GM19099 (cell line): ENCODE results near the gene TUBB1.

Experiments
- POLR2A ChIP-seq: IDR thresholded peaks from 3 replicates; pipeline ENCODE4 v1.6.1; 2011; ENCODE audit warnings: low read depth; ENCODE audit not compliant: insufficient read length; ENCODE audit errors: extremely low read depth

Gene TUBB1

DNA sequence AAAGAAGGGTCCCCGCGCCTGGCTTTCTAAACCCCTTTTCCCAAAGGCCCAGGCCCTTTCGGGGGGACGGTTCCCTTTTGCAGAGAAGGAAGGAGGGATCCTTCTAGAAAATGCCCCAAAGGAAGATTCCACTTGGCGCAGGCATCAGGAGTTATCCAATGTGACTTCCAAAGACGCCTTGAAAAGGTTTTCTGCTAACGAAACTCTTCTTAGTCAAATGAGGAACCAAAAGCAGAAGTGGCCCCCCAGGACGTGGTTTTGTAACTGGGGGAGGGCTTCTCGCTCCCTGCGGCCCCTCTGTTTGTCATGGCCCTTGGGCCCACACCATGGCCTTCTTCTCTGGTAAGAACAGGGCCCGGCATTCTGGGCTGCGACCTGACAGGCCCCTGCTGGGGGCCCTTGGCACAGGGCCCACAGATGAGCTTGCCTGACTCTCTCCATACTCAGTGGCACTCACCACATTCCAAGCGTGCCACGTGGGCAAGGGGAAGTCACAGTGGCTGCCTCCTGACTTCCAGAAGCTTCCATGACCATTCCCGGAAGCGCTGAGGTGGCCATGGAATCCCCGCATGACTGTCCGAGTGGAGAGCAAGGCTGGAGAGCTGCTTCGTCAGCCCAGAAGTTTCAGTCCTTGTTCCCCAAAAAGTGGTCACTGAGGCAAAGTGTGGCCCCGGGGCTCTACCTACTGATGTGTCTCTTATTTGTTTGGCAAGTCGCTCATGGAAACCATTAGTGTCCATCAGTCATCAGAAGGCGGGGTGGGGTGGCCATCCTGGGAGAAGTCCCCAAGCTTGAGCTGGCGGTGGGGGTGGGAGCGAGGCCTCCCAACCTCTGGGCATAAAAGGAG is 11.3 kb upstream of the TUBB1 start:
- TF ChIP-seq POLR2A = peak; percentile 47

- TF ChIP-seq POLR2A = no peak
Measured at GRCh38 chr20:59008715-59009336, 10.4 kb upstream of the TUBB1 start.

GRCh38 chr20:59010321-59010994 is 8.8 kb upstream of the TUBB1 start:
- TF ChIP-seq POLR2A = no peak

- no peak for TF ChIP-seq POLR2A
Measured at GRCh38 chr20:59010995-59011873, 8.0 kb upstream of the TUBB1 start.

DNA sequence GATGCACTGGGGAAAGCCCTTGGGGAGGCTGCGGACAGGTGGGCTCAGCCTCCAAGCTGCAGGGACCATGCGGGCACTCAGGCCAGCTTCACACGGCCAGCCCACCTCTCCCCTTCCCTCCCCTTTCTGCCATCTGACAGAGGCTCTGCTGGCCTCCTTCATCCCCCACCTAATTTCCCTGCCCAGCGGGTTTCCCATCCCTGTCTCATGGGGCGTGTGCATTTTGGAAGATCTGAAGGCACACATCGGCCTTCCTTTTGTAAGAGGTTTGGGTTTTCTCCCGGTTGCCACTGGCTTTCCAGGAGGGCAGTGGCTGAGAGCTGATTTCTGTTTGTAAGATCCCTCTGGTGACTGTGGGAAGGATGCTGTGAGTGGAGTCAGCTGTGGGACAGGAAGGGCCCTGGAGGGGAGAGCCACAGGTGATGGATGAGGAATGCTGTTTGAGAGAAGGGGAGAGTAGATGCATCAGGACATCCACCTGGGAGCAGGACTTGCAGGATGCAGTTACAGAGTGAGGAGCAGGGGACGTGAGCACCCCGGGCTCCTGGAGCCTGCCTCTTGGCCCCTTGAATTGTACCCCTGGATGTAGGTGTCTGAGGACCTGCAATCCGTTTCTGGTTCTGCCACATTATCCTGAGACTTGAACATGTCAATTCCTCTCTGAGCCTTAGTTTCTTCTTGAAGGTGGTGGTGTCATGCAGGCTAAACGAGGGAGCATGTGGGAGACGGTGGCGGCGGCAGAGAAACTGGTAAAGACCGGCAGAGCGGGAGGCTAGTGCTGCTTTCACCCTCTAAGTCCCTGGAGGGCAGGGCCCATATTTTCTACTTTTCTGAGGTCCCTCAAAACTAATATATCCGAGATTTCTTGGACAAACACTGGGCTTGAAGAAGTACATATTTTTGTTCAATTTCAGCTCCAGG is 5.9 kb upstream of the TUBB1 start:
- no peak for TF ChIP-seq POLR2A

DNA sequence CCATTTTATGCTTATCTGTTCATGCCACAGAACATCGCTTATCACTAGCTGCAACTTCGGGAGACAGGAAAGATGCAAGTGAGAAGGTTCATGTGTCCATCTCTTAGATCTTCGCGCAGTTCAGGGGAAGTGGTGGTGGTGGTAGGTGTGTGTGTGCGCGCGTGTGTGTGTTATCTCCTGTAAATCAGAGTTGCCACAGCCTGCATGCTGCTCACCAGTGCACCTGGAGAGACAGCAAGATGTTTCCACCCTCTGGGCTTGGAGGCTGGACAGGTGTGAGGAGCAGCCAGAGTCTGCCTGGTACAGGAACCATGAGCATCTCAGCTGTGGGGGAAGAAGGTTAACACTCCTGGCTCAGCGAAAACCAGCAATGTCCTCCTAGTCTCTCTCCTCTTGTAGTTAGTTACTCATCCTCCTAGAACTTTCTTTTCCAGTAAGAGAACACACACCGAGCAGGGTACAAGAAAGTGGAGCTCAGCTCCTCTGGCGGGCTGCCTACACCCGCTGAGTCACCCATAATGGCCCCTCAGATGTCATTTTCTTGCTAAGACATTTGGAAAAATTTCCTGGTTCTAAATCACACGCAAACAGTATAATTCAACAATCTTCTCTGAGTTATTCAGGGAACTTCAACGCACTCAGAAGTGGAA is 5.1 kb upstream of the TUBB1 start:
- no peak for TF ChIP-seq POLR2A

- no peak for TF ChIP-seq POLR2A
Measured at GRCh38 chr20:59014680-59015389, 4.4 kb upstream of the TUBB1 start.

- no peak for TF ChIP-seq POLR2A
Measured at GRCh38 chr20:59015411-59015810, 3.8 kb upstream of the TUBB1 start.

DNA sequence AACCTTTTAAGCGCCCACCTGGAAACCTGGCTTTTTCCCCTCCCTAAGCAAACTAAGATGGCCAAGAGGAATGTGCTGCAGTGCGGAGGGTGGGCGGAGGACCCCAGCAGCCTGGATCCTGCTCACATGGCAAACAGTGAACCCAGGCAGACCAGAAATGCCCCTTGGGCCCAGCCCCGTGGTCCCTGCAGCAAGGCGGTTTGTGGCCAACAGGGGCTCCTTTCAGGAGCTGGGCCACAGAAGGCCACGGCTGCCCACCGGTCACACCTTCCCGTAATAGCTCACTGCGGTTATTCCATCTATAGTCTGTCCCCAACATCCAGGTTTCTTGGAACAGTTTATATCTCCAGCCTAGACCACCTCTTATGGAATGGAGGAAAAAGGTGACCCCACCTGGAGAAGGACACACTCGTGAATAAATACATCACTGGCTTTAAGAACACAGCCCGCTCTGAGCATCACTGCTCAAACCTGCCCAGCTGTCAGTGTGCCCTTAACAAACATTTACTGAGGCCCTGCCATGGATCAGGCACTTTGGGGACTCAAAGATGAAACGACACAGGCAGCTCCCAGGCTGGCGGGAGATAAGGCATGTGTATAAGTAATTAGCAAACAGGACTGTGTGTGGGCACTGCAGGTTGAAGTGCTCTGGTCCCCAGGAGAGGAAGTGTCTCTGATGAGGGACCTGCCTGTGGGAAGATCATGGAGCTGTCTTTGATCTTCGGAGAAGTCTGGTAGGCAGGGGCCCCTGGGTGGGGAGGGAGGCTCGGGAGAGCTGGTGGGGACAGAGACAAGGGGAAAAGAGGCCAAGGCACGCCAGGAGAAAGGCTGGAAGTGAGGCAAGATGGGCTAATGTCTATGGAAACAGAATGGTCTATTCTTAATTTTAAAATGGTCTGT is 3.2 kb upstream of the TUBB1 start:
- TF ChIP-seq POLR2A = no peak

GRCh38 chr20:59016795-59017492 is 2.3 kb upstream of the TUBB1 start:
- TF ChIP-seq POLR2A = no peak
